Ectodermal cell (in vitro differentiated cells): Measurements from ENCODE around the gene PDZD11.

Source experiments
- H3K27ac ChIP-seq: 2 replicates; pipeline ENCODE4 v1.7.0; 2013; ENCODE audit warnings: mild to moderate bottlenecking, low read depth, low read length; ENCODE audit not compliant: insufficient read depth, poor library complexity, severe bottlenecking
- H3K27me3 ChIP-seq: 2 replicates; pipeline ENCODE4 v1.7.0; 2013; ENCODE audit warnings: mild to moderate bottlenecking, low read length; ENCODE audit not compliant: insufficient read depth, control insufficient read depth, poor library complexity, severe bottlenecking
- H3K36me3 ChIP-seq: one replicate; pipeline ENCODE4 v1.7.0; 2013; ENCODE audit warnings: low read length; ENCODE audit not compliant: control insufficient read depth, insufficient read depth
- H3K4me1 ChIP-seq: one replicate; pipeline ENCODE4 v1.7.0; 2013; ENCODE audit warnings: low read length; ENCODE audit not compliant: control insufficient read depth, insufficient read depth
- H3K4me3 ChIP-seq: 2 replicates; pipeline ENCODE4 v1.7.0; 2013; ENCODE audit warnings: low read depth, low read length, control low read depth; ENCODE audit not compliant: insufficient read depth
- H3K9me3 ChIP-seq: 2 replicates; pipeline ENCODE4 v1.7.0; 2013; ENCODE audit warnings: mild to moderate bottlenecking, low read length, moderate library complexity; ENCODE audit not compliant: control insufficient read depth
- WGBS, 2 experiments: methylation state at CpG; one replicate each; pipeline ENCODE4 v1.1.7; 2013; ENCODE audit warnings: missing lambda C conversion rate in 2 of 2; 5-methylcytosine and 5-hydroxymethylcytosine counted together

Gene PDZD11

GRCh38 chrX:70241501-70241900 lies 48.2 kb downstream of the PDZD11 start:
- H3K9me3 ChIP-seq, result no peaks in the 10 kb centered on the region
- H3K4me1 ChIP-seq, result no peaks in the 10 kb centered on the region
- 84 to 93% methylated on average over 2 of the region's 2 CpGs for WGBS, 2 experiments
- no peaks in the 10 kb centered on the region for H3K27me3 ChIP-seq
- H3K27ac ChIP-seq, result no peak overlapping the region
- H3K36me3 ChIP-seq, result no peaks in the 10 kb centered on the region
- H3K4me3 ChIP-seq, result no peak overlapping the region

DNA sequence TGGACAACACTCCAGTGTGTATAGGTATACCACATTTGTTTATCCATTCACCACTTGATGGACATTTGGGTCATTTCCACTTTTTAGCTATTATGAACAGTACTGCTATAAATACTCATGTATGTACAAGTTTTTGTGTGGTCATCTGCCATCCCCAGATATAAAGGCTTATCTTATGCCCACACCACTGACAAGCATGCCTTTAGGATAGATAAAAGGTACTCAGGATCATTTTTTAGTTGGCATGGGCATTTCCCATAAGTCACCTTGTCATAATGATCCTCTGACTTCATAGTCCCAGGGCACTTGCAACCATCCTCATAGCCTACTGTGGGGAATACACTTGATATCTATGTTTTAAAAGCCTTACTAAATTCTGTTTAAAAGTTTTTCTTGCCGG lies 49.0 kb downstream of the PDZD11 start:
- no peaks in the 10 kb centered on the region for H3K9me3 ChIP-seq
- H3K27me3 ChIP-seq, result no peaks in the 10 kb centered on the region
- no peaks in the 10 kb centered on the region for H3K36me3 ChIP-seq
- H3K27ac ChIP-seq, result no peak overlapping the region
- no peak overlapping the region for H3K4me3 ChIP-seq
- WGBS, 2 experiments, result 87 to 95% methylated on average over 1 of the region's 1 CpG
- H3K4me1 ChIP-seq, result no peaks in the 10 kb centered on the region
